DMS79 treated with DMSO at 0.1 percent for 48 hours (cell line): ENCODE results near the gene CRLF2.
"Not testable (repeated sequence)": the region's sequence is repeated elsewhere in the genome, so short reads cannot be mapped to it uniquely, and the experiment has no call there.

Experiments
- DNase-seq: peaks from one replicate; lab custom pipeline; 2025; lab: John Stamatoyannopoulos, UW

Gene CRLF2

DNA sequence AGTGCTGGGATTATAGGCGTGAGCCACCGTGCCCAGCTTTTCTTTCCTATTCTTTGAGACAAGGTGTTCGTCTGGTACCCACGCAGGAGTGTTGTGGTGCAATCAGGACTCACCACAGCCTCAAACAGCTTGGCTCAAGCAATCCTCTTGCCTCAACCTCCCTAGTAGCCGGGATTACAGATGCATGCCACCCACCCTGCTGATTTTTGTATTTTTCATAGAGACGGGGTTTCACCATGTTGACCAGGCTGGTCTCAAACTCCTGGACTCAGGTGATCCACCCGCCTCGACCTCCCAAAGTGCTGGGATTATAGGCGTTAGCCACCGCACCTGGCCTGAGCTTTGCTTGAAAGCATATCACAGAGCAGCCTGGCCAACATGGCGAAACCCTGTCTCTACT, 1.5 kb upstream of the CRLF2 start:
- no peak for DNase-seq

- DNase-seq, result no peak
Measured at GRCh38 chrX:1210844-1211243, 1.6 kb downstream of the CRLF2 start.

DNA sequence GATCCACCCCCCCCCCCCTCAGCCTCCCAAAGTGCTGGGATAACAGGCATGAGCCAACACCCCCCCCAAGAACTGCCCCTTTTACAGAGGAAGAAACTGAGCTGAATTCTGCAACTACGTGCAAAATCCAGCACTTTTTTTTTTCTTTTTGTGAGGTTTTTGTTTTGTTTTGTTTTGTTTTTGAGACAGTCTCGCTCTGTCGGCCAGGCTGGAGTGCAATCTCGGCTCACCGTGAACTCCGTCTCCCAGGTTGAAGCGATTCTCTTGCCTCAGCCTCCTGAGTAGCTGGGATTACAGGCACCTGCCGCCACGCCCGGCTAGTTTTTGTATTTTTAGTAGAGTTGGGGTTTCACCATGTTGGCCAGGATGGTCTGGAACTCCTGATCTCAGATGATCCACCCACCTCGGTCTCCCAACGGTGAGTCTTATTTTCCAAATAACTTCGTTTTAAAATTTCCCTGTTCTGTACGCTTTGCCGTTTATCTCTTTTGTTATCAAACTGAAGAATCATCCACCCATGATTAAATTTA, 4.9 kb downstream of the CRLF2 start:
- no peak for DNase-seq

- no peak for DNase-seq
Measured at GRCh38 chrX:1205681-1206611, 6.5 kb downstream of the CRLF2 start.

DNA sequence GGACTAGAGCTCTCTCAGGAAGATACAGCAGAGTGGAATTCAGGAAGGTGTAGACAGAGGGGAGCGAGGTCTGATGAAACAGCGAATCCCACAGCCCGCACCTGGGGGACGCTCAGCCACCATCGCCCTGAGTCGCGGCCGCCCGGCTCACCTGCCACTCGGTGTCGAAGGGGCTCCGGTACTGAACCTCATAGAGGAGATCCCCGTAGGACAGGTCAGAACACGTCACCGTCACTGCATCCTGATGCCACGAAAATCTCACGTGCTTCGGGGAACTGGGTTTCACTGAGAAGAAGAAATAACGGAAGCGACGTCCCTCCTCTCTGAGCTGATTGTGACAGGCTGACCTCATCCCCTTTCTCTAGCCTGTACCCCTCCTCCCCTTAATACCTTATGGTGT, 10.2 kb downstream of the CRLF2 start:
- DNase-seq, result no peak

- DNase-seq, result no peak
Measured at GRCh38 chrX:1196436-1196835, 16.0 kb downstream of the CRLF2 start.

GRCh38 chrX:1192196-1192595, 20.3 kb downstream of the CRLF2 start:
- DNase-seq, result not testable (repeated sequence)

GRCh38 chrX:1190596-1191145, 21.8 kb downstream of the CRLF2 start:
- no peak for DNase-seq

GRCh38 chrX:1185561-1185960, 26.9 kb downstream of the CRLF2 start:
- DNase-seq, result no peak

DNA sequence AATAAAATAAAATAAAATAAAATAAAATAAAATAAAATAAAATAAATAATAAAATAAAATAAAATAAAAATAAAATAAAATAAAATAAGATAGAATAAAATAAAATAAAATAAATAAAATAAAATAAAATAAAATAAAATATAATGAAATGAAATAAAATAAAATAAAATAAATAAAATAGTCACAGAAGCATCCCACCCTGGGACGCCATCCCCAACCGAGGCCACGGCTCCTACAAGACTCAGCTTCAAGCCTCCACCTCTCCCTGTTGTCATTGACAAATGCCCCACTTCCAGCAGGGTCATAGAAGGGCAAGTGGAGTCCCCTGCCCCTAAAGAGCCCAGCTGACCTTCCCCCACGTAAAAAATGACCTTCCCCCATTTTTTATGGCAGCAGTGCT, 30.2 kb downstream of the CRLF2 start:
- DNase-seq, result no peak

GRCh38 chrX:1181661-1182060, 30.8 kb downstream of the CRLF2 start:
- not testable (repeated sequence) for DNase-seq

GRCh38 chrX:1181170-1181569, 31.3 kb downstream of the CRLF2 start:
- DNase-seq, result no peak

DNA sequence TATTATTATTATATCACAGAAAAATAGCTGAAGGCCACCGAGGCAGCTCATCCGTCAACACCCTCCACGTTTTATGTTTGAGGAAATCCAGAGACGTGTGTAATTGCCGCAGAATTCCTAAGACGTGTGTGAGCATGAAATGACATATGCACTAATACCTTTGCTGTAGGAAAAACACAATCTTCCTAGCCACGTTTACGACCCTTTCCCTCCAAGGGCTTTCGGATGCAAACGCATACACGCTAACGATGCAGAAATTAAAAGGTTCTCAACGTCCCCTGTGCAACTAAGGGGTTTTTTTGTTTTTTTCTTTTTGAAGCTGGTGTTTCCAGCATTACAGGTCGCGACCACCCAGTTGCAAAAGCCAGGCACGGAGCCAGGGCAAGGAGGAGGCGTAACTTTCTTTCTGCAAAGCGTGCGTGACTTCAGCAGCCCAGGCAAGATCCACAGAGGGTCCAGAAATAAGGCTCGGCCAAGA, 33.8 kb downstream of the CRLF2 start:
- no peak for DNase-seq

- DNase-seq, result not testable (repeated sequence)
Measured at GRCh38 chrX:1176531-1177320, 35.7 kb downstream of the CRLF2 start.

DNA sequence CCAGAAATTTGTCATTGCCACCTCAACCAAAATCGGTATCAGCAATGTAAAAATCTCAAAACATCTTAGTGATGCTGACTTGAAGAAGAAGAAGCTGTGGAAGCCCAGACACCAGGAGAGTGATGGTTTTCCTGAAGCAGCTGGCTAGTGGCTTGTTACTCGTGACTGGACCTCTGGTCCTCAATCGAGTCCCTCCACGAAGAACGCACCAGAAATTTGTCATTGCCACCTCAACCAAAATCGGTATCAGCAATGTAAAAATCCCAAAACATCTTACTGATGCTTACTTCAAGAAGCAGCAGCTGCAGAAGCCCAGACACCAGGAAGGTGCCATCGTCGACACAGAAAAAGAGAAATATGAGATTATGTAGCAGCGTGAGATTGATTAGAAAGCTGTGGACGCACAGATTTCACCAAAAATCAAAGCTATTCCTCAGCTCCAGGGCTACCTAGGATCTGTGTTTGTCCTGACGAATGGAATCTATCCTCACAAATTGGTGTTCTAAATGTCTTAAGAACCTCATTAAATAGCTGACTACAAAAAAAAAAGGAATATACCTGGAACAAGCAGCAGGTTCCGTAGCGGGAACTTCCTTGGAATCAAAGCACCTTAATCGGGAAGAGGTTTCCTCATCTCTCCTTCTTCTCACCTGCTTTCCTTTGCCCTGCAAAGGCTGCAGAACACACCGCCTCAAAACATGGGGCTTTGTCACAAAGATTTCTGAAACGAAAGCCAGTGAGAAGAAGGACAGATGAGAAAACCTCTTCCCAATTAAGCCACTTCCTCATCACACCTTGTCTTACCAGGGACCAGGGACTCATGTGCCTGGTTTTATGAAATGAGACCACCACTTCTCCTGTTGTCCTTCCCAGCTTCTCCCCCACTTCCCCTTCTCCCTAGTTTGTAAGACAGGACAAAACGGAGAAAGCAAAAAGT, 37.6 kb downstream of the CRLF2 start:
- not testable (repeated sequence) for DNase-seq

DNA sequence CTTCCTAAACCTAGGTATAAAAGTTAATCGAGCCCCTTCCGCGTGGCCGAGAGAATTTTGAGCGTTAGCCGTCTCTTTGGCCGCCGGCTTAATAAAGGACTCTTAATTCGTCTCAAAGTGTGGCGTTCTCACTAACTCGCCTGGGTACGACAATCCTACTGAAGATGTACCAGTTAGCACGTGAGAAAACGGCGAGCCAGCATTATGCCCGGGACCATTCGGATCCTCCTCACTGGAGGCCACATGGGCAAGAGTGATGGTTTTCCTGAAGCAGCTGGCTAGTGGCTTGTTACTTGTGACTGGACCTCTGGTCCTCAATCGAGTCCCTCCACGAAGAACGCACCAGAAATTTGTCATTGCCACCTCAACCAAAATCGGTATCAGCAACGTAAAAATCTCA, 39.0 kb downstream of the CRLF2 start:
- DNase-seq, result not testable (repeated sequence)

GRCh38 chrX:1172496-1172895, 40.0 kb downstream of the CRLF2 start:
- no peak for DNase-seq

DNA sequence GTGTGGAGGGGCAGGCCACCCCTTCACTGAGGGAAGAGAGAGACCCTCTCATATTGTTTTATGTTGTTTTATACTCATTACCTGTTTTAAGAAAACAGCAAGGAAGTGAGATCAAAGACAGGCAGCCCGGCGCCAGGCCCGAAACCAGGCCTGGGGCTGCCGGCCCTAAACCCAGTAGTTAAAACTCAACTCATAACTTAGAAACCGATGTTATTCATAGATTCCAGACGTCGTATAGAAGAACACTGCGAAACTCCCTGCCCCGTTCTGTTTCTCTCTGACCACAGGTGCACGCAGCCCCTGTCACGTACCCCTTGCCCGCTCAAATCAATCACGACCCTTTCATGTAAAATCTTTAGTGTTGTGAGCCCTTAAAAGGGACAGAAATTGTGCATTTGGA, 40.5 kb downstream of the CRLF2 start:
- DNase-seq, result not testable (repeated sequence)

GRCh38 chrX:1170243-1170642, 42.2 kb downstream of the CRLF2 start:
- no peak for DNase-seq

- no peak for DNase-seq
Measured at GRCh38 chrX:1169189-1169588, 43.3 kb downstream of the CRLF2 start.

DNA sequence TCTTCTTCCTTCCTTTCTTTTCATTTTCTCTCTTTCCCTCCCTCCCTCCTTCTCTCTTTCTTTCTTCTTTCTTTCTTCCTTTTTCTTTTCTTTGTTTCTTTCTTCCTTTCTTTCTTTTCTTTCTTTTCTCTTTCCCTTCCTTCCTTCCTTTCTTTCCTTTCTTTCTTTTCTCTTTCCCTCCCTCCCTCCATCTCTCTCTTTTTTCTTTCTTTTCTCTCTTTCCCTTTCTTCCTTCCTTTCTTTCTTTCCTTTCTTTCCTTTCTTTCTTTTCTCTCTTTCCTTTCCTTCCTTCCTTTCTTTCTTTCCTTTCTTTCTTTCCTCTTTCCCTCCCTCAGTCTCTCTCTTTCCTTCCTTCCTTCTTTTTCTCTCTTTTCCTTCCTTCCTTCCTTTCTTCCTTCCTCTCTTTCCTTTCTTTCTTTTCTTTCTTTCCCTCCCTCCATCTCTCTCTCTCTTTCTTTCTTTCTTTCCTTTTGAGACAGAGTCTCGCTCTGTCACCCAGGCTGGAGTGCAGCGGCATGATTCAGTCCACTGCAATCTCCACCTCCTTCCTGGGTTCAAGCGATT, 44.4 kb downstream of the CRLF2 start:
- no peak for DNase-seq
